IMR-90 (cell line): ENCODE results near the gene CDC42BPG. TPM values are rescaled to one million over a fixed set of nuclear protein-coding genes. Genes with fewer than 3 reads are reported as not detected.

Source experiments
- ATAC-seq: fragments of 200-7000 bp; cut with Tn5 transposase; 2 replicates; pipeline ENCODE4 v1.9.1; 2020; ENCODE audit warnings: low read depth, mild to moderate bottlenecking, moderate library complexity
- BruUV-seq: library from RNA; stranded (reverse); fragments of 400-500 nt; replicated peaks from 2 replicates; lab custom pipeline; 2021; lab: Mats Ljungman, UMichigan
- CTCF ChIA-PET: fragments of 300-600 bp; formaldehyde crosslinking; extraction: SDS; loops from one replicate; lab custom pipeline; 2021; ENCODE audit warnings: antibody characterized with exemption; lab: Yijun Ruan, JAX
- POLR2A ChIA-PET: fragments of 300-600 bp; sonication (Branson Sonifier 250); formaldehyde crosslinking; loops from one replicate; lab custom pipeline; 2022; ENCODE audit warnings: antibody characterized with exemption; ENCODE audit not compliant: unreplicated experiment; lab: Charles Lee
- DNase-seq: peaks from one replicate; pipeline ENCODE4 v3.0.0; 2013
- H2AFZ ChIP-seq: replicated peaks from 2 replicates; pipeline ENCODE3; 2013; ENCODE audit warnings: low read length, mild to moderate bottlenecking; ENCODE audit not compliant: poor library complexity
- H2AK5ac ChIP-seq: 2 replicates; pipeline ENCODE4 v1.6.1; 2013; ENCODE audit warnings: low read depth, low read length, inconsistent platforms
- H2AK9ac ChIP-seq: replicated peaks from 2 replicates; pipeline ENCODE3; 2013; ENCODE audit warnings: mild to moderate bottlenecking, low read depth, low read length, moderate library complexity; ENCODE audit not compliant: poor library complexity
- H2BK120ac ChIP-seq: 2 replicates; pipeline ENCODE4 v1.6.1; 2013; ENCODE audit warnings: low read depth, low read length, inconsistent platforms
- H2BK15ac ChIP-seq: 3 replicates; pipeline ENCODE4 v1.6.1; 2013; ENCODE audit warnings: low read depth, low read length, inconsistent platforms
- H2BK20ac ChIP-seq: 2 replicates; pipeline ENCODE4 v1.6.1; 2013; ENCODE audit warnings: low read depth, mild to moderate bottlenecking, inconsistent platforms, low read length, moderate library complexity
- H2BK5ac ChIP-seq: 2 replicates; pipeline ENCODE4 v1.6.1; 2013; ENCODE audit warnings: mild to moderate bottlenecking, low read depth, low read length, inconsistent platforms; ENCODE audit not compliant: poor library complexity, severe bottlenecking
- H3K14ac ChIP-seq: replicated peaks from 2 replicates; pipeline ENCODE4 v1.6.1; 2013; ENCODE audit warnings: low read depth, low read length, inconsistent platforms
- H3K18ac ChIP-seq: 2 replicates; pipeline ENCODE4 v1.6.1; 2013; ENCODE audit warnings: low read depth, low read length, control low read depth
- H3K23ac ChIP-seq: 2 replicates; pipeline ENCODE4 v1.6.1; 2013; ENCODE audit warnings: low read depth, low read length, inconsistent platforms
- H3K27ac ChIP-seq: 2 replicates; pipeline ENCODE4 v1.5.1; 2013; ENCODE audit warnings: mild to moderate bottlenecking, control low read depth, low read length; ENCODE audit not compliant: insufficient read depth
- H3K27me3 ChIP-seq: 2 replicates; pipeline ENCODE4 v1.6.1; 2013; ENCODE audit warnings: low read length; ENCODE audit not compliant: control insufficient read depth, insufficient read depth
- H3K36me3 ChIP-seq: 2 replicates; pipeline ENCODE4 v1.6.1; 2013; ENCODE audit warnings: low read length, mixed read lengths; ENCODE audit not compliant: control insufficient read depth, insufficient read depth
- H3K4ac ChIP-seq: 2 replicates; pipeline ENCODE4 v1.6.1; 2013; ENCODE audit warnings: low read depth, low read length, inconsistent platforms
- H3K4me1 ChIP-seq: 2 replicates; pipeline ENCODE4 v1.6.1; 2013; ENCODE audit warnings: low read length, mixed read lengths; ENCODE audit not compliant: control insufficient read depth, insufficient read depth
- H3K4me2 ChIP-seq: 2 replicates; pipeline ENCODE4 v1.6.1; 2013; ENCODE audit warnings: low read depth, mild to moderate bottlenecking, control low read depth, low read length, moderate library complexity
- H3K4me3 ChIP-seq: 2 replicates; pipeline ENCODE4 v1.5.1; 2013; ENCODE audit warnings: low read depth, mild to moderate bottlenecking, control low read depth, low read length, moderate library complexity; ENCODE audit not compliant: insufficient read depth
- H3K56ac ChIP-seq: 2 replicates; pipeline ENCODE4 v1.6.1; 2013; ENCODE audit warnings: low read length, inconsistent platforms; ENCODE audit not compliant: insufficient read depth; ENCODE audit errors: extremely low read depth
- H3K79me1 ChIP-seq, 2 experiments: 2 replicates each; pipeline ENCODE4 v1.6.1; 2013; ENCODE audit warnings: low read length in 2 of 2, inconsistent platforms in 1 of 2, low read depth in 1 of 2
- H3K9ac ChIP-seq: 2 replicates; pipeline ENCODE4 v1.6.1; 2013; ENCODE audit warnings: low read depth, low read length, control low read depth
- H3K9me1 ChIP-seq: 2 replicates; pipeline ENCODE4 v1.6.1; 2013; ENCODE audit warnings: low read length, inconsistent platforms; ENCODE audit not compliant: insufficient read depth
- H3K9me3 ChIP-seq: 2 replicates; pipeline ENCODE4 v1.6.1; 2013; ENCODE audit warnings: low read length; ENCODE audit not compliant: control insufficient read depth, insufficient read depth
- H4K20me1 ChIP-seq: 2 replicates; pipeline ENCODE4 v1.6.1; 2013; ENCODE audit warnings: low read length, inconsistent platforms; ENCODE audit not compliant: insufficient read depth
- H4K5ac ChIP-seq: 2 replicates; pipeline ENCODE4 v1.6.1; 2013; ENCODE audit warnings: mild to moderate bottlenecking, low read depth, low read length, control low read depth
- H4K8ac ChIP-seq, 2 experiments: 2 replicates each; pipeline ENCODE4 v1.6.1; 2013; ENCODE audit warnings: low read depth in 2 of 2, low read length in 2 of 2, control low read depth in 1 of 2, inconsistent platforms in 1 of 2
- H4K91ac ChIP-seq: 2 replicates; pipeline ENCODE4 v1.6.1; 2013; ENCODE audit warnings: low read depth, low read length, inconsistent platforms; ENCODE audit not compliant: insufficient read depth
- BHLHE40 ChIP-seq: fragments of 150-350 bp; IDR thresholded peaks from 2 replicates; pipeline ENCODE4 v1.6.1; 2016; ENCODE audit warnings: mild to moderate bottlenecking, low read depth, low read length
- CEBPB ChIP-seq: IDR thresholded peaks from 2 replicates; pipeline ENCODE4 v1.6.1; 2012; ENCODE audit warnings: low read depth, low read length, improper control_type of control experiment
- CHD1 ChIP-seq: IDR thresholded peaks from 2 replicates; pipeline ENCODE4 v1.6.1; 2012; ENCODE audit warnings: low read depth, low read length, improper control_type of control experiment
- CTCF ChIP-seq: conservative IDR thresholded peaks from 2 replicates; pipeline ENCODE4 v1.5.1; 2012; ENCODE audit warnings: mild to moderate bottlenecking, low read depth, low read length, improper control_type of control experiment
- ELK1 ChIP-seq: fragments of 150-350 bp; IDR thresholded peaks from 2 replicates; pipeline ENCODE4 v1.6.1; 2016; ENCODE audit warnings: low read depth, mild to moderate bottlenecking, low read length, moderate library complexity, borderline replicate concordance
- FOS ChIP-seq: fragments of 150-350 bp; IDR thresholded peaks from 2 replicates; pipeline ENCODE4 v1.6.1; 2016; ENCODE audit warnings: low read depth, low read length
- MAFK ChIP-seq: IDR thresholded peaks from 2 replicates; pipeline ENCODE4 v1.6.1; 2012; ENCODE audit warnings: low read depth, low read length, improper control_type of control experiment
- MAZ ChIP-seq: IDR thresholded peaks from 2 replicates; pipeline ENCODE4 v1.6.1; 2012; ENCODE audit warnings: low read depth, mild to moderate bottlenecking, low read length, improper control_type of control experiment, moderate library complexity, borderline replicate concordance
- MXI1 ChIP-seq: IDR thresholded peaks from 2 replicates; pipeline ENCODE4 v1.6.1; 2012; ENCODE audit warnings: low read depth, mild to moderate bottlenecking, low read length, moderate library complexity, borderline replicate concordance
- NFE2L2 ChIP-seq: fragments of 150-350 bp; IDR thresholded peaks from 2 replicates; pipeline ENCODE4 v1.6.1; 2016; ENCODE audit warnings: low read depth, mild to moderate bottlenecking, low read length
- POLR2A ChIP-seq: IDR thresholded peaks from 2 replicates; pipeline ENCODE4 v1.6.1; 2012; ENCODE audit warnings: mild to moderate bottlenecking, low read depth, low read length
- RAD21 ChIP-seq: IDR thresholded peaks from 2 replicates; pipeline ENCODE4 v1.6.1; 2012; ENCODE audit warnings: low read length, improper control_type of control experiment
- RCOR1 ChIP-seq: IDR thresholded peaks from 2 replicates; pipeline ENCODE4 v1.6.1; 2012; ENCODE audit warnings: mild to moderate bottlenecking, low read length, improper control_type of control experiment; ENCODE audit not compliant: insufficient replicate concordance
- RFX5 ChIP-seq: IDR thresholded peaks from 2 replicates; pipeline ENCODE4 v1.8.0; 2012; ENCODE audit warnings: low read depth, mild to moderate bottlenecking, low read length, moderate library complexity
- USF2 ChIP-seq: fragments of 150-350 bp; IDR thresholded peaks from 2 replicates; pipeline ENCODE4 v1.6.1; 2017; ENCODE audit warnings: mild to moderate bottlenecking, antibody characterized with exemption, low read length, low read depth
- WGBS, 2 experiments: methylation state at CpG; one replicate each; pipeline versions ENCODE4 v1.1.5 to v1.1.7; 2013; ENCODE audit warnings: missing lambda C conversion rate in 2 of 2; ENCODE audit not compliant: insufficient read length in 1 of 2; ENCODE audit errors: extremely low coverage in 2 of 2; 5-methylcytosine and 5-hydroxymethylcytosine counted together
- dilution Hi-C: fragments of 300-500 bp; cut with HindIII; formaldehyde crosslinking; loops from one replicate; pipeline ENCODE4 v1.14.3; 2018; ENCODE audit warnings: low sequenced_read_pairs; ENCODE audit not compliant: unreplicated experiment
- in situ Hi-C: fragments of 300-500 bp; cut with MboI; formaldehyde crosslinking; loops from 3 replicates; pipeline ENCODE4 v1.14.3; 2019; ENCODE audit warnings: low sequenced_read_pairs, inconsistent platforms, mixed read lengths
- intact Hi-C: fragments of 100-400 bp; cut with micrococcal nuclease; formaldehyde crosslinking; loops from 2 replicates; pipeline ENCODE4 v1.10.0; 2022
- polyA plus RNA-seq, 3 experiments: library from polyadenylated mRNA; depleted of rRNA; stranded (reverse); fragments of >200 nt; gene quantifications; 2 replicates each; pipeline ENCODE4 v1.2.3, GENCODE V29; 2012; ENCODE audit warnings: low replicate concordance in 1 of 3
- total RNA-seq: library from RNA; depleted of rRNA; stranded (reverse); fragments of >200 nt; gene quantifications from 2 replicates; pipeline ENCODE4 v1.2.3, GENCODE V29; 2012

Gene CDC42BPG
- total and polyA plus RNA-seq, 2 of the 4 experiments (the other 2 are of a cell fraction), result under 0.01 to 0.12 TPM

DNA sequence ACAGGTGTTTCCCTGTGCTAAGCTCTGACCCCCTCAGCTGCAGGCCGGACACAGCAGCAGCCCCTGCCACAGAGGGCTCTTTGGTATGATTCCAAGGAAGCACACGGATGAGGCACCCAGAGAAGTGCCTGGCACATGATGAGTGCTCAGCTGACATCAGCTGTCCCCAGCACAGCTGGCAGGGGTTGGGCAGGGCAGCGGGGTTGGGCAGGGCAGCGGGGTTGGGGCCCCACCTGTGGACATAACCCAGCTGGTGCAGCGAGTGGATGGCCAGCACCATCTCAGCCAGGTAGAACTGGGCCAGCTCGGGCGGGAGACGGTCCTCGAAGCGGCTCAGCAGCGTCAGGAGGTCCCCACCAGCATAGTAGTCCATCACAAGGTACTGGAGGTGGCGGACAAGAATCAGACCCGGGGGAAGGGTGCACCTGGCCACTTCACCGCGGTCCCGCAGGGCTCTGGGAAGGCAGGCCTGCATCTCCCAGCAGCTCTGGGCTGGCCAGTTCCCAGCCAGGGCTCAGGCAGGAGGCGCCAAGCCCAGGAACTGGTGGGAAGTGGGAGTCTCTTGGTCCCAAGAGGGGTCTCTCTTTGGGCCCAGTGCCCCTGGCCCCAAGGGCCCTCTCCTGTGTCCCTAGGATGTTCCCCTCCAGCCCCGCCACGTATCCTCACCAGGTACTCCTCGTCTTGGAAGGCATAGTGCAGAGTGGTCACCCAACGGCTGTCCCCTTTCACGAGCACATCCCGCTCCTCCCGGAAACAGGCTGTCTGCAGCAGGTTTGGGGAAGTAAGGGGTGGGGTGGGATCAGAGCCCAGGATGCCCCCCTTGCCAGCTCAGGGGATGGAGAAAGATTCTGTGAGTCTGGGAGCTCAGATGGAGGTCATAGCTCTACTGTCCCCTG, 4.3 kb downstream of the CDC42BPG start:
- Histone ChIP-seq H3K27ac (no peak overlapping the region), H3K9ac (no peak overlapping the region), H4K5ac (no peak overlapping the region), H4K8ac (no peak overlapping the region), H3K18ac (no peak overlapping the region), H3K79me1 (no peaks in the 10 kb centered on the region), H3K9me1 (no peaks in the 10 kb centered on the region), H2BK120ac (no peak overlapping the region), H3K4me3 (no peak overlapping the region), H3K4ac (no peak overlapping the region), H2AK9ac (peak overlapping the region; percentile 16), H2AFZ (no peak overlapping the region), H2BK15ac (no peak overlapping the region), H3K36me3 (no peaks in the 10 kb centered on the region), H2BK20ac (no peak overlapping the region), H4K91ac (no peak overlapping the region), H4K20me1 (no peaks in the 10 kb centered on the region), H3K56ac (no peak overlapping the region), H3K14ac (no peak overlapping the region), H3K23ac (no peak overlapping the region), H3K4me1 (peaks cover 6% of the 10 kb centered on the region), H3K4me2 (no peak overlapping the region), H2AK5ac (no peak overlapping the region), H3K27me3 (no peaks in the 10 kb centered on the region), H2BK5ac (no peak overlapping the region), H3K9me3 (no peaks in the 10 kb centered on the region)
- BruUV-seq, result no TSS peak
- intact Hi-C loops (no loop called here), in situ Hi-C loops (loop anchor here (10.0 kb wide), 1 partner anchor 165 kb away; no protein-coding TSS in a partner anchor), dilution Hi-C loops (no loop called here)
- ATAC-seq, result no peak
- CTCF ChIA-PET, result no interaction called here
- 73% methylated on average over 5 of the region's 24 CpGs; no CpG with 5 or more reads in 1 of the 2 experiments for WGBS, 2 experiments
- DNase-seq, result no peak
- TF ChIP-seq ELK1 (no peak), POLR2A (no peak), FOS (no peak), BHLHE40 (no peak), MAZ (no peak), MAFK (no peak), CTCF (no peak), MXI1 (no peak), NFE2L2 (no peak), CHD1 (no peak), RFX5 (no peak), USF2 (no peak), CEBPB (no peak), RAD21 (no peak), RCOR1 (no peak)
- POLR2A ChIA-PET, result no interaction called here
